D721Med (cell line): ENCODE data around the gene PGA4.

Experiments used
- DNase-seq: peaks from one replicate; pipeline ENCODE4 v3.0.0; 2011; ENCODE audit warnings: low spot score; ENCODE audit not compliant: insufficient read length
- FAIRE-seq: peaks from 2 replicates; lab custom pipeline; 2011; peaks lifted over from hg19 to GRCh38; lab: Jason Lieb, UNC
- TF ChIP-seq, protein P1 (sequence below): IDR thresholded peaks from 2 replicates; pipeline ENCODE4 v1.5.1; 2012; ENCODE audit warnings: mild to moderate bottlenecking, control low read depth; ENCODE audit not compliant: insufficient read depth; ENCODE audit errors: missing control alignments

Gene PGA4

DNA sequence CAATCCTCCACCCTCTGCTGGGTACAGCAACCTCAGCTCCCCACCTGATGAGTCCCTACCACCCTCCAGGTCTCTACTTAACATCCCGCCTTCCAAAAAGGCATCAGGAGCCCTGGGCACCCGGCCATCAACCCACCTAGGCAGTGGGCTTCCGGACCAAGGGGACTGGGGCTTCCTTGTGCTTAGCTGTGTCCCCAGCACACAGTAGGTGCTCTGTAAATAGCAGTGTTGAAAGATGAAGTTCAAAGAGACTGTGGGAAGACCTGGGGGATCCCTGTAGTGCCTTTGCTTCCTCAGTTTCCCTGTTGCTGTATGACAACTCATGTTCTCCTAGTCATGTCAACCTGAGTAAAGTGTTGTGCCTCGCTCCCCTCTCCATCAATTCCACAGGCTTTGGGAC lies 51.9 kb downstream of the PGA4 start:
- TF ChIP-seq, protein P1, sequence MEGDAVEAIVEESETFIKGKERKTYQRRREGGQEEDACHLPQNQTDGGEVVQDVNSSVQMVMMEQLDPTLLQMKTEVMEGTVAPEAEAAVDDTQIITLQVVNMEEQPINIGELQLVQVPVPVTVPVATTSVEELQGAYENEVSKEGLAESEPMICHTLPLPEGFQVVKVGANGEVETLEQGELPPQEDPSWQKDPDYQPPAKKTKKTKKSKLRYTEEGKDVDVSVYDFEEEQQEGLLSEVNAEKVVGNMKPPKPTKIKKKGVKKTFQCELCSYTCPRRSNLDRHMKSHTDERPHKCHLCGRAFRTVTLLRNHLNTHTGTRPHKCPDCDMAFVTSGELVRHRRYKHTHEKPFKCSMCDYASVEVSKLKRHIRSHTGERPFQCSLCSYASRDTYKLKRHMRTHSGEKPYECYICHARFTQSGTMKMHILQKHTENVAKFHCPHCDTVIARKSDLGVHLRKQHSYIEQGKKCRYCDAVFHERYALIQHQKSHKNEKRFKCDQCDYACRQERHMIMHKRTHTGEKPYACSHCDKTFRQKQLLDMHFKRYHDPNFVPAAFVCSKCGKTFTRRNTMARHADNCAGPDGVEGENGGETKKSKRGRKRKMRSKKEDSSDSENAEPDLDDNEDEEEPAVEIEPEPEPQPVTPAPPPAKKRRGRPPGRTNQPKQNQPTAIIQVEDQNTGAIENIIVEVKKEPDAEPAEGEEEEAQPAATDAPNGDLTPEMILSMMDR = no peak
- FAIRE-seq = no peak
- DNase-seq = no peak

GRCh38 chr11:61275191-61275590 lies 53.0 kb downstream of the PGA4 start:
- FAIRE-seq (no peak), DNase-seq (no peak)
- TF ChIP-seq, protein P1 = no peak

DNA sequence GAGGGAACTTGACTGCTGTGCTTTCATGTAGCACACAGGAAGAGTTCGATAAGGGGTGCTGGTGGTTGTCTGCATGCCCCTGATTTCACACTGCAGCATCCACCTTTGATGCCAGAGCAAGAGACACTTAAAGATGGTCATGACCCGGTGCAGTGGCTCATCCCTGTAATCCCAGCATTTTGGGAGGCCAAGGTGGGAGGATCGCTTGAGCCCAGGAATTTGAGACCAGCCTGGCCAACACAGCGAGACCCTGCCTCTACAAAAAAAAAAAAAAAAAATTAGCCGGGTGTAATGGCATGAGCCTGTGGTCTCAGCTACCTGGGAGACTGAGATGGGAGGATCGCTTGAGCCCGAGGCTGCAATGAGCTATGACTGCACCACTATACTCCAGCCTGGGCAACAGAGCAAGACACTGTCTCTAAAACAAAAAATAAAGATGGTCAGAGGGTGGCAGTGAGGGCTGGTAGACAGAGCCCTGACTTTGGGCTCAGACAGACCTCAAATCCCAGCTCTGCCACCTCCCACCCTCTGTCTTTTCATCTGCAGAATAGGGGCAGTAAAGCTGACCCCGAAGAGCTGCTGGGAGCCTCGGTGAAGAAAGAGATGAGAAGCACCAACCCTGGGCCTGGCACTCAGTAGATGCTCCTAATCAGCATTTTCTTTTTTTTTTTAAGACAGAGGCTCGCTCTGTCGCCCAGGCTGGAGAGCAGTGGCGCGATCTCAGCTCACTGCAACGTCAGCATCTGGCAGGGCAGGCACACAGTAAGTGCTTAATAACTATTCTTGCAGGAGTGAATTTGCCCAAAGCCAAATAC lies 55.2 kb downstream of the PGA4 start:
- no peak for FAIRE-seq
- TF ChIP-seq, protein P1 = no peak
- DNase-seq = no peak

GRCh38 chr11:61278001-61278470 lies 55.9 kb downstream of the PGA4 start:
- DNase-seq (no peak), FAIRE-seq (no peak)
- TF ChIP-seq, protein P1 = no peak

GRCh38 chr11:61279934-61280659 lies 58.0 kb downstream of the PGA4 start:
- FAIRE-seq = no peak
- no peak for DNase-seq
- TF ChIP-seq, protein P1 = no peak

DNA sequence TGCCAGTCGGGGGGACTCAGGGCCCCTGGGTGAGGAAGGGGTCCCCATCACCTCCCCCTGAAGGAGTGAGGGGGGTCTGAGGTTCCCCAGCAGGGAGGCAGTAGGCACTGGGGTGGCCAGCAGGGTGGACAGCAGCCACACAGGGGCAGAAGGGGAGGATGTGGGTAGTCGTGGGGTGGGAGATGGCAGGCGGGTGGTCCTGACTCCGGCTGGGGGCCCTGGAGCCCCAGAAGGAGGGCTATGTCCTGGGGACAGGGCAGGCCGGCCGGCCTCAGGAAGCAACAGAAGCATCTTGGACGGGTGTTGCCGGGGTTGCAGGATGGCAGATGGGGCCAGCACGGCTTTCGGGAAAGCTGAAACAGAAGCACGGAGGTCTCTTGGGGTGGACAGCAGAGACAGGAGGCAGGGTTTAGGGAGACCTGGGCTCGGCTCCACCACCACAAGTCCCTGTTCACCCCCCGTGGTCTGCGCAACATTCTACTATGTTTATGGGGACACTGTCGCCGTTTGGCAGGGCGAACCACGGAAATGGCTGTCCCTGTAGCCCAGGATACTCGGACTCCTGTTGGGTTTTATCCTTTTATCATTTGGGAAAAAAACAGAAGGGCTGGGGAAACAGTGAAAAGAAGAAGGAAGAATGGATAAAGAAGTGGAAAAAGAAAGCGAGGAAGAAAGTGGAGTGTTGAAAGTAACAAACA lies 58.9 kb downstream of the PGA4 start:
- no peak for DNase-seq
- TF ChIP-seq, protein P1 = no peak
- FAIRE-seq = no peak
